Measurements from ENCODE around the gene H1-8.
A peak's percentile ranks its signal among the peaks of the same experiment; 100 is the strongest.

The H1-8 gene

GRCh38 chr3:129521611-129522010 is 21.4 kb upstream of the H1-8 start:
- Mint-ChIP-seq H3K36me3 (ENCODE audit: low read depth) (peaks cover 7% of the 10 kb centered on the region), H3K9me3 (no peaks in the 10 kb centered on the region), H3K4me1 (peaks cover 30% of the 10 kb centered on the region), H3K4me3 (no peak overlapping the region), H3K27ac (no peak overlapping the region), H3K27me3 (ENCODE audit: low read depth, poor library complexity) (peaks cover 9% of the 10 kb centered on the region)
- peak; percentile 29 for DNase-seq
- TF ChIP-seq CTCF (IDR thresholded peaks at IDR 0.05) = no peak

GRCh38 chr3:129522953-129523352 is 20.0 kb upstream of the H1-8 start:
- Mint-ChIP-seq H3K27me3 (ENCODE audit: low read depth, poor library complexity) (peaks cover 6% of the 10 kb centered on the region), H3K9me3 (no peaks in the 10 kb centered on the region), H3K4me3 (no peak overlapping the region), H3K27ac (no peak overlapping the region), H3K36me3 (ENCODE audit: low read depth) (no peaks in the 10 kb centered on the region), H3K4me1 (peaks cover 41% of the 10 kb centered on the region)
- no peak for DNase-seq
- TF ChIP-seq CTCF (IDR thresholded peaks at IDR 0.05) = no peak

GRCh38 chr3:129524081-129524480 is 18.9 kb upstream of the H1-8 start:
- TF ChIP-seq CTCF (IDR thresholded peaks at IDR 0.05) = no peak
- peaks cover 8% of the 10 kb centered on the region for H3K27me3 Mint-ChIP-seq (ENCODE audit: low read depth, poor library complexity)
- H3K4me1 Mint-ChIP-seq = peaks cover 42% of the 10 kb centered on the region
- no peak overlapping the region for H3K27ac Mint-ChIP-seq
- H3K9me3 Mint-ChIP-seq = no peaks in the 10 kb centered on the region
- H3K36me3 Mint-ChIP-seq (ENCODE audit: low read depth) = no peaks in the 10 kb centered on the region
- H3K4me3 Mint-ChIP-seq = no peak overlapping the region
- DNase-seq = no peak

- no peaks in the 10 kb centered on the region for H3K36me3 Mint-ChIP-seq (ENCODE audit: low read depth)
- DNase-seq = no peak
Observed at GRCh38 chr3:129525341-129525968, 17.5 kb upstream of the H1-8 start.

GRCh38 chr3:129526121-129526900 is 16.7 kb upstream of the H1-8 start:
- H3K4me3 Mint-ChIP-seq = no peak overlapping the region
- DNase-seq = no peak
- no peak overlapping the region for H3K27ac Mint-ChIP-seq
- H3K36me3 Mint-ChIP-seq (ENCODE audit: low read depth) = no peaks in the 10 kb centered on the region
- no peak for TF ChIP-seq CTCF (IDR thresholded peaks at IDR 0.05)
- H3K27me3 Mint-ChIP-seq (ENCODE audit: low read depth, poor library complexity) = peaks cover 18% of the 10 kb centered on the region
- peaks cover 49% of the 10 kb centered on the region for H3K4me1 Mint-ChIP-seq
- H3K9me3 Mint-ChIP-seq = no peaks in the 10 kb centered on the region

More at GRCh38 chr3:129525341-129525968, 17.5 kb upstream of the H1-8 start:
- Mint-ChIP-seq H3K9me3 (no peaks in the 10 kb centered on the region), H3K4me1 (peaks cover 49% of the 10 kb centered on the region), H3K27ac (no peak overlapping the region), H3K27me3 (ENCODE audit: low read depth, poor library complexity) (peaks cover 14% of the 10 kb centered on the region), H3K4me3 (no peak overlapping the region)
- no peak for TF ChIP-seq CTCF (IDR thresholded peaks at IDR 0.05)
